Astrocyte (in vitro differentiated cells and primary cell): Measurements from ENCODE around the gene TTC7B. TPM values are rescaled to one million over a fixed set of nuclear protein-coding genes. Genes with fewer than 3 reads are reported as not detected.
A peak's percentile ranks its signal among the peaks of the same experiment; 100 is the strongest.

Source experiments
- DNase-seq: peaks from one replicate; pipeline ENCODE4 v3.0.0-alpha.2; 2010; ENCODE audit warnings: low read depth
- FAIRE-seq: peaks from 2 replicates; lab custom pipeline; 2011; peaks lifted over from hg19 to GRCh38; lab: Jason Lieb, UNC
- H2AFZ ChIP-seq: 2 replicates; pipeline ENCODE4 v1.6.0; 2012; ENCODE audit warnings: low read depth, low read length, inconsistent platforms
- H3K27ac ChIP-seq: 2 replicates; pipeline ENCODE4 v1.5.1; 2011; ENCODE audit warnings: low read depth, low read length, inconsistent platforms
- H3K27me3 ChIP-seq: 2 replicates; pipeline ENCODE4 v1.6.0; 2011; ENCODE audit warnings: low read length, inconsistent platforms; ENCODE audit not compliant: insufficient read depth
- H3K36me3 ChIP-seq: 2 replicates; pipeline ENCODE4 v1.5.1; 2011; ENCODE audit warnings: low read length, inconsistent platforms; ENCODE audit not compliant: insufficient read depth
- H3K4me1 ChIP-seq: 2 replicates; pipeline ENCODE4 v1.5.1; 2011; ENCODE audit warnings: low read length, inconsistent platforms; ENCODE audit not compliant: insufficient read depth
- H3K4me2 ChIP-seq: 2 replicates; pipeline ENCODE4 v1.6.0; 2012; ENCODE audit warnings: low read length, inconsistent platforms
- H3K4me3 ChIP-seq: 2 replicates; pipeline ENCODE4 v1.5.1; 2011; ENCODE audit warnings: low read depth, mild to moderate bottlenecking, low read length, inconsistent platforms; ENCODE audit not compliant: insufficient read depth
- H3K79me2 ChIP-seq: 2 replicates; pipeline ENCODE4 v1.6.0; 2012; ENCODE audit warnings: mild to moderate bottlenecking, low read length, inconsistent platforms; ENCODE audit not compliant: insufficient read depth
- H3K9ac ChIP-seq: 2 replicates; pipeline ENCODE4 v1.6.0; 2012; ENCODE audit warnings: mild to moderate bottlenecking, low read length, inconsistent platforms
- H3K9me3 ChIP-seq: 2 replicates; pipeline ENCODE4 v1.5.1; 2012; ENCODE audit warnings: low read depth, mild to moderate bottlenecking, low read length, inconsistent platforms; ENCODE audit not compliant: insufficient read depth
- H4K20me1 ChIP-seq: 2 replicates; pipeline ENCODE4 v1.6.0; 2012; ENCODE audit warnings: low read length, inconsistent platforms; ENCODE audit not compliant: insufficient read depth
- H3K27ac Mint-ChIP-seq: one replicate; pipeline ENCODE4 v1.8.0; 2021; ENCODE audit warnings: mild to moderate bottlenecking, mixed read lengths; ENCODE audit not compliant: unreplicated experiment
- H3K27me3 Mint-ChIP-seq: one replicate; pipeline ENCODE4 v1.8.0; 2021; ENCODE audit warnings: low read depth, mixed read lengths; ENCODE audit not compliant: unreplicated experiment
- H3K36me3 Mint-ChIP-seq: one replicate; pipeline ENCODE4 v1.8.0; 2021; ENCODE audit warnings: low read depth, mixed read lengths; ENCODE audit not compliant: unreplicated experiment
- H3K4me1 Mint-ChIP-seq: one replicate; pipeline ENCODE4 v1.8.0; 2021; ENCODE audit warnings: low read depth, mixed read lengths; ENCODE audit not compliant: unreplicated experiment
- H3K4me3 Mint-ChIP-seq: one replicate; pipeline ENCODE4 v1.8.0; 2021; ENCODE audit warnings: mild to moderate bottlenecking, moderate library complexity, mixed read lengths; ENCODE audit not compliant: unreplicated experiment
- H3K9me3 Mint-ChIP-seq: one replicate; pipeline ENCODE4 v1.8.0; 2021; ENCODE audit warnings: mild to moderate bottlenecking, mixed read lengths; ENCODE audit not compliant: unreplicated experiment
- EZH2 ChIP-seq: IDR thresholded peaks from 2 replicates; pipeline ENCODE4 v1.6.1; 2012; ENCODE audit warnings: mild to moderate bottlenecking, low read length, inconsistent platforms; ENCODE audit not compliant: insufficient read depth
- total RNA-seq: library from RNA; stranded (reverse); gene quantifications from 2 replicates; pipeline ENCODE4 v1.2.1, GENCODE V29; 2021
- TF ChIP-seq, protein P1 (sequence below): IDR thresholded peaks from 2 replicates; pipeline ENCODE4 v1.5.1; 2011; ENCODE audit warnings: low read depth, mild to moderate bottlenecking, inconsistent platforms, low read length, moderate library complexity; ENCODE audit not compliant: insufficient read depth

Gene TTC7B
- total RNA-seq, 1 donor from 2014 or later, result 42.1 TPM

- Mint-ChIP-seq H3K36me3 (peaks cover 20% of the 10 kb centered on the region), H3K27ac (no peak overlapping the region), H3K4me1 (no peaks in the 10 kb centered on the region), H3K9me3 (no peaks in the 10 kb centered on the region), H3K4me3 (no peak overlapping the region), H3K27me3 (no peaks in the 10 kb centered on the region)
- Histone ChIP-seq H3K4me2 (no peak overlapping the region), H3K9ac (no peak overlapping the region), H3K27ac (no peak overlapping the region), H2AFZ (no peak overlapping the region), H3K36me3 (peaks cover 3% of the 10 kb centered on the region), H4K20me1 (peaks cover 16% of the 10 kb centered on the region), H3K9me3 (no peaks in the 10 kb centered on the region), H3K79me2 (no peaks in the 10 kb centered on the region), H3K27me3 (no peaks in the 10 kb centered on the region), H3K4me1 (peaks cover 9% of the 10 kb centered on the region), H3K4me3 (no peak overlapping the region)
- DNase-seq (no peak), FAIRE-seq (no peak)
- TF ChIP-seq, protein P1, sequence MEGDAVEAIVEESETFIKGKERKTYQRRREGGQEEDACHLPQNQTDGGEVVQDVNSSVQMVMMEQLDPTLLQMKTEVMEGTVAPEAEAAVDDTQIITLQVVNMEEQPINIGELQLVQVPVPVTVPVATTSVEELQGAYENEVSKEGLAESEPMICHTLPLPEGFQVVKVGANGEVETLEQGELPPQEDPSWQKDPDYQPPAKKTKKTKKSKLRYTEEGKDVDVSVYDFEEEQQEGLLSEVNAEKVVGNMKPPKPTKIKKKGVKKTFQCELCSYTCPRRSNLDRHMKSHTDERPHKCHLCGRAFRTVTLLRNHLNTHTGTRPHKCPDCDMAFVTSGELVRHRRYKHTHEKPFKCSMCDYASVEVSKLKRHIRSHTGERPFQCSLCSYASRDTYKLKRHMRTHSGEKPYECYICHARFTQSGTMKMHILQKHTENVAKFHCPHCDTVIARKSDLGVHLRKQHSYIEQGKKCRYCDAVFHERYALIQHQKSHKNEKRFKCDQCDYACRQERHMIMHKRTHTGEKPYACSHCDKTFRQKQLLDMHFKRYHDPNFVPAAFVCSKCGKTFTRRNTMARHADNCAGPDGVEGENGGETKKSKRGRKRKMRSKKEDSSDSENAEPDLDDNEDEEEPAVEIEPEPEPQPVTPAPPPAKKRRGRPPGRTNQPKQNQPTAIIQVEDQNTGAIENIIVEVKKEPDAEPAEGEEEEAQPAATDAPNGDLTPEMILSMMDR, result no peak
- no peak for TF ChIP-seq EZH2
Observed at GRCh38 chr14:90780519-90780918, 35.7 kb downstream of the TTC7B start.

GRCh38 chr14:90778571-90779255 is 37.5 kb downstream of the TTC7B start:
- Histone ChIP-seq H2AFZ (no peak overlapping the region), H4K20me1 (peaks cover 16% of the 10 kb centered on the region), H3K79me2 (no peaks in the 10 kb centered on the region), H3K27me3 (no peaks in the 10 kb centered on the region), H3K27ac (no peak overlapping the region), H3K4me2 (no peak overlapping the region), H3K36me3 (peaks cover 3% of the 10 kb centered on the region), H3K9ac (no peak overlapping the region), H3K4me1 (peaks cover 9% of the 10 kb centered on the region), H3K4me3 (no peak overlapping the region), H3K9me3 (no peaks in the 10 kb centered on the region)
- Mint-ChIP-seq H3K27ac (peak overlapping the region; percentile 50), H3K4me3 (no peak overlapping the region), H3K4me1 (no peaks in the 10 kb centered on the region), H3K9me3 (no peaks in the 10 kb centered on the region), H3K27me3 (no peaks in the 10 kb centered on the region), H3K36me3 (peaks cover 14% of the 10 kb centered on the region)
- no peak for FAIRE-seq
- no peak for TF ChIP-seq EZH2
- TF ChIP-seq, protein P1, result no peak
- no peak for DNase-seq

DNA sequence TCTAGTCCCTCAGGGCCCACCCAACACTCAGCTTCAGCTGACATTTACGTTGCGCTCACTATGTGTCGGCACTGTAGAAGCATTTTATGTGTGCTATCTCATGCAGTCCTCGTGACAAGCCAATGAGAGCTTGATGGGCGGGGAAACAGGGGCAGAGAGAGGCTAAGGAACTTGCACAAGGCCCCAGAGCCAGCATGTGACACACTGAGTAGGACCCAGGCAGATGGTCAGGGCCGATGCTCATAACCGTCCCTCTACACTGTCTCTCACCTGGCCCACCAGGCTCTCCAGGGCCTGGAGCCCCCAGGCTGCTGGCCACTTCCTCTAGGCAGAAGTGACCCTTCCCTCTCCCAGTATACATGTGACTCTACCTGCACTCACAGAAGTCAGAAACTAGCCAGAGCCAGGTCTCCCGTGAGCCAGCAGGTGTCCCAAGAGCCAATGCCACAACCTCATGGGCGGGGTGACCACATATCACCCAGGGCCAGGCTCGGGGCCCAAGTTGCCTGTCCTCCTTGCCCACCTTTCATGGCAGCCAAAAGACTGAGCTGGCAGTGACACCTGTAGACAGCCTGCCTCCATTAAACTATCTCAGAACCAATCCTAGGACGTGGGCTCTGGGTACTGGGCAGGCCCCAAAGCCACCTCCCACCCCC is 38.3 kb downstream of the TTC7B start:
- Mint-ChIP-seq H3K27ac (no peak overlapping the region), H3K4me3 (no peak overlapping the region), H3K27me3 (no peaks in the 10 kb centered on the region), H3K36me3 (peaks cover 16% of the 10 kb centered on the region), H3K4me1 (no peaks in the 10 kb centered on the region), H3K9me3 (no peaks in the 10 kb centered on the region)
- Histone ChIP-seq H3K4me2 (no peak overlapping the region), H3K27me3 (no peaks in the 10 kb centered on the region), H3K4me1 (peaks cover 9% of the 10 kb centered on the region), H3K9me3 (no peaks in the 10 kb centered on the region), H3K27ac (no peak overlapping the region), H3K4me3 (no peak overlapping the region), H2AFZ (no peak overlapping the region), H3K79me2 (no peaks in the 10 kb centered on the region), H4K20me1 (peaks cover 16% of the 10 kb centered on the region), H3K36me3 (peaks cover 3% of the 10 kb centered on the region), H3K9ac (no peak overlapping the region)
- TF ChIP-seq EZH2, result no peak
- TF ChIP-seq, protein P1, result no peak
- no peak for FAIRE-seq
- no peak for DNase-seq
